Measurements from ENCODE around the gene RAB37. TPM values are rescaled to one million over a fixed set of nuclear protein-coding genes. Genes with fewer than 3 reads are reported as not detected.

The RAB37 gene
- total RNA-seq, 1 donor from 2014 or later: 0.38 TPM

- no peak for TF ChIP-seq CTCF (IDR thresholded peaks at IDR 0.05; ENCODE audit: unreplicated experiment)
- H3K36me3 Mint-ChIP-seq: peaks cover 15% of the 10 kb centered on the region
- H3K27ac Mint-ChIP-seq: peak overlapping the region; percentile 8
- no peak overlapping the region for H3K4me3 Mint-ChIP-seq
- H3K9me3 Mint-ChIP-seq: no peaks in the 10 kb centered on the region
- peaks cover 20% of the 10 kb centered on the region for H3K4me1 Mint-ChIP-seq
- DNase-seq (ENCODE audit: low spot score in 2 of 2, unreplicated experiment in 2 of 2): no peak
- H3K27me3 Mint-ChIP-seq (ENCODE audit: low read depth): no peaks in the 10 kb centered on the region
Measured at GRCh38 chr17:74768069-74768762, 31.2 kb downstream of the RAB37 start.

- Mint-ChIP-seq H3K4me3 (no peak overlapping the region), H3K27me3 (ENCODE audit: low read depth) (no peaks in the 10 kb centered on the region), H3K4me1 (peaks cover 19% of the 10 kb centered on the region), H3K36me3 (peaks cover 15% of the 10 kb centered on the region), H3K27ac (peak overlapping the region; percentile 8), H3K9me3 (no peaks in the 10 kb centered on the region)
- TF ChIP-seq CTCF (IDR thresholded peaks at IDR 0.05; ENCODE audit: unreplicated experiment): no peak
- DNase-seq (ENCODE audit: low spot score in 2 of 2, unreplicated experiment in 2 of 2): no peak
Measured at GRCh38 chr17:74768763-74769114, 31.7 kb downstream of the RAB37 start.

- Mint-ChIP-seq H3K27ac (no peak overlapping the region), H3K36me3 (peaks cover 15% of the 10 kb centered on the region), H3K9me3 (no peaks in the 10 kb centered on the region), H3K4me1 (peaks cover 20% of the 10 kb centered on the region), H3K4me3 (no peak overlapping the region), H3K27me3 (ENCODE audit: low read depth) (no peaks in the 10 kb centered on the region)
- DNase-seq (ENCODE audit: low spot score in 2 of 2, unreplicated experiment in 2 of 2): no peak
- TF ChIP-seq CTCF (IDR thresholded peaks at IDR 0.05; ENCODE audit: unreplicated experiment): no peak
Measured at GRCh38 chr17:74769266-74769855, 32.3 kb downstream of the RAB37 start.

GRCh38 chr17:74769856-74770497 lies 32.9 kb downstream of the RAB37 start:
- H3K27me3 Mint-ChIP-seq (ENCODE audit: low read depth): no peaks in the 10 kb centered on the region
- TF ChIP-seq CTCF (IDR thresholded peaks at IDR 0.05; ENCODE audit: unreplicated experiment): no peak
- peak overlapping the region; percentile 34 for H3K27ac Mint-ChIP-seq
- no peak overlapping the region for H3K4me3 Mint-ChIP-seq
- H3K4me1 Mint-ChIP-seq: peaks cover 15% of the 10 kb centered on the region
- peaks cover 15% of the 10 kb centered on the region for H3K36me3 Mint-ChIP-seq
- no peak for DNase-seq (ENCODE audit: low spot score in 2 of 2, unreplicated experiment in 2 of 2)
- H3K9me3 Mint-ChIP-seq: no peaks in the 10 kb centered on the region

GRCh38 chr17:74770498-74771318 lies 33.7 kb downstream of the RAB37 start:
- Mint-ChIP-seq H3K4me1 (peaks cover 20% of the 10 kb centered on the region), H3K36me3 (peaks cover 15% of the 10 kb centered on the region), H3K27me3 (ENCODE audit: low read depth) (no peaks in the 10 kb centered on the region), H3K4me3 (no peak overlapping the region), H3K27ac (peak overlapping the region; percentile 34), H3K9me3 (no peaks in the 10 kb centered on the region)
- DNase-seq (ENCODE audit: low spot score in 2 of 2, unreplicated experiment in 2 of 2): peak in 1 of 2 experiments; percentile 73
- peak; percentile 58 for TF ChIP-seq CTCF (IDR thresholded peaks at IDR 0.05; ENCODE audit: unreplicated experiment)
